Fibroblast of lung (primary cell): ENCODE measurements around the gene SDK2. TPM values are rescaled to one million over a fixed set of nuclear protein-coding genes. Genes with fewer than 3 reads are reported as not detected.

ENCODE experiments used
- DNase-seq, 2 donors: peaks; one replicate each; pipeline versions ENCODE4 v3.0.0 to v3.0.0-alpha.2; 2010; ENCODE audit warnings: low read depth in 2 of 2
- H2AFZ ChIP-seq: 2 replicates; pipeline ENCODE4 v1.5.1; 2012; ENCODE audit warnings: low read length, control low read depth, inconsistent platforms
- H3K27ac ChIP-seq: 2 replicates; pipeline ENCODE4 v1.5.1; 2011; ENCODE audit warnings: low read length, control low read depth; ENCODE audit not compliant: insufficient read depth
- H3K27me3 ChIP-seq: 2 replicates; pipeline ENCODE4 v1.5.1; 2011; ENCODE audit warnings: mild to moderate bottlenecking, low read length; ENCODE audit not compliant: control insufficient read depth, insufficient read depth
- H3K36me3 ChIP-seq: 2 replicates; pipeline ENCODE4 v1.5.1; 2011; ENCODE audit warnings: low read length; ENCODE audit not compliant: control insufficient read depth, insufficient read depth
- H3K4me1 ChIP-seq: 2 replicates; pipeline ENCODE4 v1.5.1; 2011; ENCODE audit warnings: low read length; ENCODE audit not compliant: control insufficient read depth, insufficient read depth; ENCODE audit errors: extremely low read depth
- H3K4me2 ChIP-seq: 2 replicates; pipeline ENCODE4 v1.5.1; 2011; ENCODE audit warnings: low read length, control low read depth; ENCODE audit not compliant: insufficient read depth; ENCODE audit errors: extremely low read depth
- H3K4me3 ChIP-seq, 4 experiments: fragments of 200-600 bp in 1 of 4; sonication (generic) in 1 of 4; replicated peaks in 1 of 4; 2 replicates each; pipeline ENCODE4 v1.5.1; 2011 to 2016; ENCODE audit warnings: low read length in 4 of 4, low read depth in 3 of 4, mild to moderate bottlenecking in 3 of 4, control low read depth in 2 of 4, inconsistent platforms in 1 of 4, mixed read lengths in 1 of 4; ENCODE audit not compliant: insufficient read depth in 1 of 4; ENCODE audit errors: control extremely low read depth in 1 of 4
- H3K79me2 ChIP-seq: 2 replicates; pipeline ENCODE4 v1.5.1; 2012; ENCODE audit warnings: mild to moderate bottlenecking, low read length, inconsistent platforms; ENCODE audit not compliant: control insufficient read depth, insufficient read depth
- H3K9ac ChIP-seq: 2 replicates; pipeline ENCODE4 v1.5.1; 2011; ENCODE audit warnings: mild to moderate bottlenecking, low read length, control low read depth; ENCODE audit not compliant: insufficient read depth
- H3K9me3 ChIP-seq: 2 replicates; pipeline ENCODE4 v1.5.1; 2012; ENCODE audit warnings: low read depth, low read length; ENCODE audit not compliant: control insufficient read depth, insufficient read depth
- H4K20me1 ChIP-seq: 2 replicates; pipeline ENCODE4 v1.5.1; 2011; ENCODE audit warnings: low read length; ENCODE audit not compliant: control insufficient read depth, insufficient read depth; ENCODE audit errors: extremely low read depth
- EZH2 ChIP-seq: IDR thresholded peaks from 2 replicates; pipeline ENCODE4 v1.5.1; 2012; ENCODE audit warnings: low read length, control low read depth, mild to moderate bottlenecking; ENCODE audit errors: missing control alignments
- polyA plus RNA-seq, 2 donors: library from polyadenylated mRNA; depleted of rRNA in 1 of 2; stranded (reverse) in 1 of 2; unstranded in 1 of 2; fragments of >200 nt; gene quantifications; 2 replicates each; pipeline ENCODE4 v1.2.1, GENCODE V29; 2011 to 2012; ENCODE audit warnings: missing spikeins in 1 of 2
- total RNA-seq: library from RNA; depleted of rRNA; stranded (reverse); fragments of >200 nt; gene quantifications from 2 replicates; pipeline ENCODE4 v1.2.1, GENCODE V29; 2014
- TF ChIP-seq, protein P1 (sequence below), 2 donors: IDR thresholded peaks in 1 of 2; conservative IDR thresholded peaks in 1 of 2; 1 replicate in 1 of 2; 2 replicates in 1 of 2; pipeline ENCODE4 v1.5.1; 2011 to 2012; ENCODE audit warnings: low read length in 2 of 2, control low read depth in 1 of 2, inconsistent platforms in 1 of 2, low read depth in 1 of 2, mild to moderate bottlenecking in 1 of 2

Gene SDK2
- total and polyA plus RNA-seq, 2 donors (not counting 1 experiment from before 2014, with no cell fraction given), result under 0.01 to 0.01 TPM

DNA sequence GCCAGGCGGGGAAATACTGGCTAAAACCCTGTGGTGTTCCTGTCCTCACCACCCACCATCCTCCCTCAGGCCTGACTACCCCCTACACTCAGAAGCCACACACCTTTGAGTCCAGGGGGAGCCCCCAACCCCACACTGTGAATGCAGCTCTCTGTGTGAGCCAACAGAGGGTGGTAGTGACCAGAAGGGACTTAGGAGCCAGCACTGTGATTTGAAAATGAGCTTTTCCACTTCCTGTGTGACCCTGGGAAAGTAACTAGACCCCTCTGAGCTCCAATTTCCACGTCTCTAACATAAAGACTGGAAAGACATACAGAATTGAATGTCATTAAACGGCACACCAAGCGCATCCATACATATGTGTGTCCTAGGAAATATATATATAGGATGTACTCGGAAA lies 58.7 kb downstream of the SDK2 start:
- no peak for TF ChIP-seq EZH2
- TF ChIP-seq, protein P1, sequence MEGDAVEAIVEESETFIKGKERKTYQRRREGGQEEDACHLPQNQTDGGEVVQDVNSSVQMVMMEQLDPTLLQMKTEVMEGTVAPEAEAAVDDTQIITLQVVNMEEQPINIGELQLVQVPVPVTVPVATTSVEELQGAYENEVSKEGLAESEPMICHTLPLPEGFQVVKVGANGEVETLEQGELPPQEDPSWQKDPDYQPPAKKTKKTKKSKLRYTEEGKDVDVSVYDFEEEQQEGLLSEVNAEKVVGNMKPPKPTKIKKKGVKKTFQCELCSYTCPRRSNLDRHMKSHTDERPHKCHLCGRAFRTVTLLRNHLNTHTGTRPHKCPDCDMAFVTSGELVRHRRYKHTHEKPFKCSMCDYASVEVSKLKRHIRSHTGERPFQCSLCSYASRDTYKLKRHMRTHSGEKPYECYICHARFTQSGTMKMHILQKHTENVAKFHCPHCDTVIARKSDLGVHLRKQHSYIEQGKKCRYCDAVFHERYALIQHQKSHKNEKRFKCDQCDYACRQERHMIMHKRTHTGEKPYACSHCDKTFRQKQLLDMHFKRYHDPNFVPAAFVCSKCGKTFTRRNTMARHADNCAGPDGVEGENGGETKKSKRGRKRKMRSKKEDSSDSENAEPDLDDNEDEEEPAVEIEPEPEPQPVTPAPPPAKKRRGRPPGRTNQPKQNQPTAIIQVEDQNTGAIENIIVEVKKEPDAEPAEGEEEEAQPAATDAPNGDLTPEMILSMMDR (conservative IDR thresholded peaks at IDR 0.05 in 1 of 2, IDR thresholded peaks at IDR 0.05 in 1 of 2; ENCODE audit: low read depth in 1 of 2, low read length in 2 of 2), result no peak
- H3K36me3 ChIP-seq, result no peaks in the 10 kb centered on the region
- H3K27me3 ChIP-seq, result no peaks in the 10 kb centered on the region
- no peak overlapping the region for H3K27ac ChIP-seq
- H3K4me2 ChIP-seq, result no peak overlapping the region
- no peaks in the 10 kb centered on the region for H4K20me1 ChIP-seq
- H3K4me3 ChIP-seq, result no peak overlapping the region
- H3K79me2 ChIP-seq, result no peaks in the 10 kb centered on the region
- H3K9me3 ChIP-seq, result no peaks in the 10 kb centered on the region
- no peaks in the 10 kb centered on the region for H3K4me1 ChIP-seq
- H2AFZ ChIP-seq, result no peak overlapping the region
- no peak for DNase-seq
- H3K9ac ChIP-seq, result no peak overlapping the region

DNA sequence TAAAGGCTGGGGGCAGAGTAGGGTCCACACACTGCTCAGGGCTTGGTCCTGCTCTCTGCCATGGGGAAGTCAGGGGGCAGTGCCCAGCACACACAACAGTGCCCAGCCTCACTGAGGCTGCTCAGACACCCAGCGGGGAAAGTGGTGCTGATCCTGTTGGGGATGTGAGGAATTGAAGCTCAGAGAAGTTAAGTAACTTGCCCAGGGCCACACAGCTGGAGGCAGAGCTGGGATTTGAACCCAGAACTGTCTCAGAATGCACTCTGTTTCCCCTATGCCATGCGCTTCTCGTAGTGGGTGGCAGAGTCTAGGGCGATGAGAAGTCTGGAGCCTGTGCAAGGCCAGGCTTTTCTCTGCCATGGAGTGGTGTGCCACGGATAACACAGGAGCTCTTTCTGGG lies 59.3 kb downstream of the SDK2 start:
- Histone ChIP-seq H3K27me3 (no peaks in the 10 kb centered on the region), H3K27ac (no peak overlapping the region), H4K20me1 (no peaks in the 10 kb centered on the region), H2AFZ (no peak overlapping the region), H3K4me3 (no peak overlapping the region), H3K9ac (no peak overlapping the region), H3K4me1 (no peaks in the 10 kb centered on the region), H3K79me2 (no peaks in the 10 kb centered on the region), H3K36me3 (no peaks in the 10 kb centered on the region), H3K4me2 (no peak overlapping the region), H3K9me3 (no peaks in the 10 kb centered on the region)
- DNase-seq, result no peak
- TF ChIP-seq EZH2, result no peak
- TF ChIP-seq, protein P1 (conservative IDR thresholded peaks at IDR 0.05 in 1 of 2, IDR thresholded peaks at IDR 0.05 in 1 of 2; ENCODE audit: low read depth in 1 of 2, low read length in 2 of 2), result no peak

DNA sequence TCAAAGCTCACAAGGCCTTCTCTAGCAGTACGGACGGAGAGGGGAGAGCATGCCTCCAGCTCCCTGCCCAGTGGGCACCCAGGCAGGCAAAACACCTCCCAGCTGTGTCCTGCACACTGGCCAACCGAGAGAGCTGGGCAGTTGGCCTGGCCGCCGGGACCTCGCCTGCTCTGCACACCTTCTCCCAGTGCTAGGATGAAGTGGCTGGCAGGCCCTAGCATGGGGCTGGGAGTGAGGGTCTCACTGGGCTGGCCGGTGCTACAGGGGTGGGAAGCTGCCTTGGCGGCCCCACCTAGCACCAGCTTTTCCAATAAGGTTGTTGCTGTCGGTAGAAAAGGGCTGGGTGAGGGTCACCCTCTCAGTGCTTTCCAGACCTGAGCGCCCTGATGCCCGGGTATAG lies 60.2 kb downstream of the SDK2 start:
- H3K9me3 ChIP-seq, result no peaks in the 10 kb centered on the region
- H3K36me3 ChIP-seq, result no peaks in the 10 kb centered on the region
- H3K9ac ChIP-seq, result no peak overlapping the region
- no peak overlapping the region for H3K4me2 ChIP-seq
- H4K20me1 ChIP-seq, result no peaks in the 10 kb centered on the region
- H2AFZ ChIP-seq, result no peak overlapping the region
- no peak overlapping the region for H3K27ac ChIP-seq
- H3K27me3 ChIP-seq, result no peaks in the 10 kb centered on the region
- H3K4me3 ChIP-seq, result no peak overlapping the region
- DNase-seq, result no peak
- H3K79me2 ChIP-seq, result no peaks in the 10 kb centered on the region
- no peaks in the 10 kb centered on the region for H3K4me1 ChIP-seq
- TF ChIP-seq, protein P1 (conservative IDR thresholded peaks at IDR 0.05 in 1 of 2, IDR thresholded peaks at IDR 0.05 in 1 of 2; ENCODE audit: low read depth in 1 of 2, low read length in 2 of 2), result no peak
- TF ChIP-seq EZH2, result no peak
